Bronchial epithelial cell (primary cell): ENCODE measurements around the gene SLC16A8. TPM values are rescaled to one million over a fixed set of nuclear protein-coding genes. Genes with fewer than 3 reads are reported as not detected.

Source experiments
- DNase-seq: peaks from one replicate; pipeline ENCODE4 v3.0.0-alpha.2; 2010; ENCODE audit warnings: low read depth
- FAIRE-seq: peaks from 2 replicates; lab custom pipeline; 2011; peaks lifted over from hg19 to GRCh38; lab: Jason Lieb, UNC
- H3K27me3 ChIP-seq: 2 replicates; pipeline ENCODE4 v1.5.1; 2011; ENCODE audit warnings: low read length; ENCODE audit not compliant: control insufficient read depth, insufficient read depth
- H3K36me3 ChIP-seq: 2 replicates; pipeline ENCODE4 v1.5.1; 2011; ENCODE audit warnings: low read length; ENCODE audit not compliant: control insufficient read depth, insufficient read depth
- H3K4me3 ChIP-seq: 2 replicates; pipeline ENCODE4 v1.5.1; 2011; ENCODE audit warnings: mild to moderate bottlenecking, low read depth, low read length, control low read depth
- total RNA-seq: library from RNA; depleted of rRNA; stranded (reverse); fragments of >200 nt; gene quantifications from 2 replicates; pipeline ENCODE4 v1.2.1, GENCODE V29; 2014
- TF ChIP-seq, protein P1 (sequence below): IDR thresholded peaks from 2 replicates; pipeline ENCODE4 v1.5.1; 2011; ENCODE audit warnings: mild to moderate bottlenecking, moderate library complexity, low read length, control low read depth, inconsistent platforms; ENCODE audit not compliant: insufficient read depth, severe bottlenecking

The SLC16A8 gene
- total RNA-seq, 1 donor from 2014 or later, result 0.26 TPM

GRCh38 chr22:38086001-38086845 lies 2.2 kb upstream of the SLC16A8 start:
- DNase-seq, result no peak
- no peak for FAIRE-seq
- no peak overlapping the region for H3K4me3 ChIP-seq
- H3K27me3 ChIP-seq, result peaks cover 5% of the 10 kb centered on the region
- no peaks in the 10 kb centered on the region for H3K36me3 ChIP-seq
- TF ChIP-seq, protein P1, sequence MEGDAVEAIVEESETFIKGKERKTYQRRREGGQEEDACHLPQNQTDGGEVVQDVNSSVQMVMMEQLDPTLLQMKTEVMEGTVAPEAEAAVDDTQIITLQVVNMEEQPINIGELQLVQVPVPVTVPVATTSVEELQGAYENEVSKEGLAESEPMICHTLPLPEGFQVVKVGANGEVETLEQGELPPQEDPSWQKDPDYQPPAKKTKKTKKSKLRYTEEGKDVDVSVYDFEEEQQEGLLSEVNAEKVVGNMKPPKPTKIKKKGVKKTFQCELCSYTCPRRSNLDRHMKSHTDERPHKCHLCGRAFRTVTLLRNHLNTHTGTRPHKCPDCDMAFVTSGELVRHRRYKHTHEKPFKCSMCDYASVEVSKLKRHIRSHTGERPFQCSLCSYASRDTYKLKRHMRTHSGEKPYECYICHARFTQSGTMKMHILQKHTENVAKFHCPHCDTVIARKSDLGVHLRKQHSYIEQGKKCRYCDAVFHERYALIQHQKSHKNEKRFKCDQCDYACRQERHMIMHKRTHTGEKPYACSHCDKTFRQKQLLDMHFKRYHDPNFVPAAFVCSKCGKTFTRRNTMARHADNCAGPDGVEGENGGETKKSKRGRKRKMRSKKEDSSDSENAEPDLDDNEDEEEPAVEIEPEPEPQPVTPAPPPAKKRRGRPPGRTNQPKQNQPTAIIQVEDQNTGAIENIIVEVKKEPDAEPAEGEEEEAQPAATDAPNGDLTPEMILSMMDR, result no peak

- H3K36me3 ChIP-seq, result no peaks in the 10 kb centered on the region
- H3K4me3 ChIP-seq, result no peak overlapping the region
- DNase-seq (no peak), FAIRE-seq (no peak)
- TF ChIP-seq, protein P1, result no peak
- peaks cover 8% of the 10 kb centered on the region for H3K27me3 ChIP-seq
Measured at GRCh38 chr22:38085501-38085900, 1.5 kb upstream of the SLC16A8 start.

DNA sequence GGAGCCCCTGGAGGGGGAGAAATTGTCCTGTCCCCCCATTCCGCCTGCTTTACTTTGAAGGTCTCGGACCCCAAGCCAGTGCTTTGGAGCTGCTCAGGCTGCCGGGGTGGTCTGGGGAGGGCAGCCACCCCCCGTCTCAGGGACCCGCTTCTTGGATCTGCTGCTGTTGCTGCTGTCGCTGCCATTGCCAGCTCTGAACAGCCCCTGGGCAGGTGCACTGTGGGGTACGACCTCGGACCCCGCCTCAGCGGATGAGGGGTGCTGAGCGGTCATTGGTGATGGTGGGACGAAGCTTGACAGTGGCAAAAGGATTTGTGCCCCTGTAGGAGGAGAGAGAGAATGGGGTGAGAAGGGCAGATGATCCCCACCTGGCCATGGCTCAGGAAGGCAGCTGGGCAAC lies 1.1 kb upstream of the SLC16A8 start:
- no peak overlapping the region for H3K4me3 ChIP-seq
- DNase-seq (no peak), FAIRE-seq (no peak)
- TF ChIP-seq, protein P1, result no peak
- H3K36me3 ChIP-seq, result no peaks in the 10 kb centered on the region
- H3K27me3 ChIP-seq, result peaks cover 8% of the 10 kb centered on the region

- Histone ChIP-seq H3K4me3 (no peak overlapping the region), H3K27me3 (peaks cover 8% of the 10 kb centered on the region), H3K36me3 (no peaks in the 10 kb centered on the region)
- TF ChIP-seq, protein P1, result no peak
- FAIRE-seq (peak; percentile 18), DNase-seq (no peak)
Measured at GRCh38 chr22:38082986-38083710, 836 bp downstream of the SLC16A8 start.

GRCh38 chr22:38081941-38082828 lies 1.8 kb downstream of the SLC16A8 start:
- Histone ChIP-seq H3K27me3 (peaks cover 8% of the 10 kb centered on the region), H3K36me3 (no peaks in the 10 kb centered on the region), H3K4me3 (no peak overlapping the region)
- TF ChIP-seq, protein P1, result no peak
- DNase-seq (no peak), FAIRE-seq (no peak)
